ENCODE results near the gene GNL3.
"Not testable (repeated sequence)": the region's sequence is repeated elsewhere in the genome, so short reads cannot be mapped to it uniquely, and the experiment has no call there.

GNL3 gene

DNA sequence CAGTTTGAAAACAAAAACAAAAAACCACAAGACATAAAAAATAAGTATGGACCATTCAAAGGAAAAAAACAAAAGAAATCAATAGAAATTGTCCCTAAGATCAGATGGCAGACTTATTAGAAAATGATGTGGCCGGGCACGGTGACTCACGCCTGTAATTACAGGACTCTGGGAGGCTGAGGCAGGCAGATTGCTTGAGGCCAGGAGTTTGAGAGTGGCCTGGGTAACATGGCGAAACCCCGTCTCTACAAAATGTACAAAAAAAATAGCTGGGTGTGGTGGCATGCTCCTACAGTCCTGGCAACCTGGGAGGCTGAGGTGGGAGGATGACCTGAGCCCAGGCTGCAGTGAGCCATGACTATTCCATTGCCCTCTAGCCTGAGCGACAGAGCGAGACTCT, 36.7 kb downstream of the GNL3 start:
- WGBS = 94% methylated on average over 7 of the region's 7 CpGs
- Histone ChIP-seq H3K27ac (ENCODE audit: low read depth, low read length) (no peak overlapping the region), H3K4me3 (ENCODE audit: low read length) (no peak overlapping the region), H3K27me3 (ENCODE audit: insufficient read depth, low read length) (no peaks in the 10 kb centered on the region), H3K4me1 (ENCODE audit: insufficient read depth, low read length) (no peaks in the 10 kb centered on the region), H3K9me3 (ENCODE audit: insufficient read depth, low read depth, low read length) (no peaks in the 10 kb centered on the region), H3K9ac (ENCODE audit: low read depth, low read length) (no peak overlapping the region), H3K36me3 (ENCODE audit: insufficient read depth, low read length) (peaks cover 7% of the 10 kb centered on the region; the same call in 1 of the 2 replicates)

DNA sequence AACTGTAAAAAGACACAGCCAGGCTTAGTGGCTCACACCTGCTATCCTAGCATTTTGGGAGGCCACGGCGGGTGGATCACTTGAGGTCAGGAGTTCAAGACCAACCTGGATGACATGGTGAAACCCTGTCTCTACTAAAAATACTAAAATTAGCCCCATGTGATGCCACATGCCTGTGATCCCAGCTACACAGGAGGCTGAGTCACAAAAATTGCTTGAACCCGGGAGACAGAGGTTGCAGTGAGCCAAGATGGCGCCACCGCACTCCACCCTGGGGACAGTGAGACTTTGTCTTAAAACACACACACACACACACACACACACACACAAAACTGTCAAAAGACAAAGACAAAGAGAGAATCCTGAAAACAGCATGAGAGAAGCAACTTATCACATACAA, 38.1 kb downstream of the GNL3 start:
- no peaks in the 10 kb centered on the region for H3K4me1 ChIP-seq (ENCODE audit: insufficient read depth, low read length)
- H3K4me3 ChIP-seq (ENCODE audit: low read length) = no peak overlapping the region
- H3K27ac ChIP-seq (ENCODE audit: low read depth, low read length) = no peak overlapping the region
- no peaks in the 10 kb centered on the region for H3K9me3 ChIP-seq (ENCODE audit: insufficient read depth, low read depth, low read length)
- peaks cover 7% of the 10 kb centered on the region; the same call in 1 of the 2 replicates for H3K36me3 ChIP-seq (ENCODE audit: insufficient read depth, low read length)
- 93% methylated on average over 5 of the region's 5 CpGs for WGBS
- H3K27me3 ChIP-seq (ENCODE audit: insufficient read depth, low read length) = no peaks in the 10 kb centered on the region
- no peak overlapping the region for H3K9ac ChIP-seq (ENCODE audit: low read depth, low read length)

DNA sequence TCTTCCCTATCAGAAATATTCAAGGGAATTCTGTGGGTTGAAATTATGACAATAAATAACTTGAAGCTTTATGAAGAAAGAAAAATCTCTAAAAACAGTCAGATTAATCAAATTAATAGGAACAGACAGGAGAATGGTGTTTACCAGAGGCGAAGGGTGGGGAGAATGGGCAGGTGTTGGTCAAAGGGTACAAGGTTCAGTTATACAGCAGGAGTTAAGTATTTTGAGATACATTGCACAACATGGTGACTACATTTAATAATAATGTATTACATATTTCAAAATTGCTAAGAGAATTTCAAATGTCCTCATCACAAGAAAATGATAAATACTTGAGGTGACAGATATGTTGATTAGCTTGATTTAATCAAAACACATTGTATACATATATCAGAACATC, 38.7 kb downstream of the GNL3 start:
- no peaks in the 10 kb centered on the region for H3K4me1 ChIP-seq (ENCODE audit: insufficient read depth, low read length)

DNA sequence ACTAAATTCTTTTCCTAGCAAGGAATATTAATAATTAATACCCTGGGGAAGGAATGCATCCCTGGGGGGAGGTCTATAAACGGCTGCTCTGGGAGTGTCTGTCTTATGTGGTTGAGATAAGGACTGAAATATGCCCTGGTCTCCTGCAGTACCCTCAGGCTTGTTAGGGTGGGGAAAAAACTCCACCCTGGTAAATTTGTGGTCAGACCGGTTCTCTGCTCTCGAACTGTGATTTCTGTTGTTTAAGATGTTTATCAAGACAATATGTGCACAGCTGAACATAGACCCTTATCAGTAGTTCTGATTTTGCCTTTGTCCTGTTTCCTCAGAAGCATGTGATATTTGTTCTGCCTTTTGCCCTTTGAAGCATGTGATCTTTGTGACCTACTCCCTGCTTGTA, 42.9 kb downstream of the GNL3 start:
- WGBS = 94% methylated on average over 3 of the region's 3 CpGs
- not testable (repeated sequence) for H3K4me1 ChIP-seq (ENCODE audit: insufficient read depth, low read length)

More for the DNA sequence above, 38.7 kb downstream of the GNL3 start:
- H3K4me3 ChIP-seq (ENCODE audit: low read length) = no peak overlapping the region
- no peaks in the 10 kb centered on the region for H3K9me3 ChIP-seq (ENCODE audit: insufficient read depth, low read depth, low read length)
- 100% methylated on average over 1 of the region's 1 CpG for WGBS
- H3K27me3 ChIP-seq (ENCODE audit: insufficient read depth, low read length) = no peaks in the 10 kb centered on the region
- peaks cover 4% of the 10 kb centered on the region; the same call in 1 of the 2 replicates for H3K36me3 ChIP-seq (ENCODE audit: insufficient read depth, low read length)
- H3K9ac ChIP-seq (ENCODE audit: low read depth, low read length) = no peak overlapping the region
- H3K27ac ChIP-seq (ENCODE audit: low read depth, low read length) = no peak overlapping the region

DNA sequence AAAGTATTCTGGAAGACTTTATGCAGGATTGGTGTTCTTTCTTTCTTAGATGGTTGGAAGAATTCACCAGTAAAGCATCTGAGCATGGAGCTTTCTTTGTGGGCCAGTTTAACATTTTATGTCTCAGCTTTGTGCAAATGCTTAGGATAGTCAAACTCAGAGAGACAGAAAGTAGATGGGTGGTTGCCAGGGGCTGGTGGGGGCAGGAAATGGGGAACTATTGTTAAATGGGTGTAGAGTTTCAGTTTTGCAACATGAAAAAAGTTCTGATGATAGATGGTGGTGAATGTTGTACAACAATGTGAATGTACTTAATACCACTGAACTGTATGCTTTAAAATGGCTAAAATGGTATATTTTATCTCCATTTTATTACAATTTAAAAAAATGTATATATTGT, 44.8 kb downstream of the GNL3 start:
- Histone ChIP-seq H3K27ac (ENCODE audit: low read depth, low read length) (no peak overlapping the region), H3K4me3 (ENCODE audit: low read length) (no peak overlapping the region), H3K4me1 (ENCODE audit: insufficient read depth, low read length) (no peaks in the 10 kb centered on the region), H3K27me3 (ENCODE audit: insufficient read depth, low read length) (no peaks in the 10 kb centered on the region), H3K9ac (ENCODE audit: low read depth, low read length) (no peak overlapping the region), H3K36me3 (ENCODE audit: insufficient read depth, low read length) (peaks cover 55% of the 10 kb centered on the region), H3K9me3 (ENCODE audit: insufficient read depth, low read depth, low read length) (no peaks in the 10 kb centered on the region)

More for the DNA sequence above, 42.9 kb downstream of the GNL3 start:
- H3K9ac ChIP-seq (ENCODE audit: low read depth, low read length); H3K4me3 ChIP-seq (ENCODE audit: low read length); H3K27me3 ChIP-seq (ENCODE audit: insufficient read depth, low read length); H3K27ac ChIP-seq (ENCODE audit: low read depth, low read length); H3K9me3 ChIP-seq (ENCODE audit: insufficient read depth, low read depth, low read length): not testable (repeated sequence)
- peaks cover 40% of the 10 kb centered on the region for H3K36me3 ChIP-seq (ENCODE audit: insufficient read depth, low read length)

DNA sequence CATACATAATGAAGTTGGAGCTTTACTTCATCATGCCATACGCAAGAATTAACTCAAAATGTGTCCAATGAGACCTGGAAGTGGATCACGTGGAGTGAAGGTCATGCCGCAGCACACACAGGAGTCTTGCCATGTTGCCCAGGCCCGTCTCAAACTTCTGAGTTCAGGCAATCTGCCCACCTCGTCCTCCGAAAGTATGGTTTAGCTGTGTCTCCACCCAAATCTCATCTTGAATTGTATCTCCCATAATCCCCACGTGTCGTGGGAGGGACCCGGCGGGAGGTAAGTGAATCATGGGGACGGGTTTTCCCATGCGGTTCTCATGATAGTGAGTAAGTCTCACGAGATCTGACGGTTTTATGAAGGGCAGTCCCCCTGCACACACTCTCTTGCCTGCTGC, 45.8 kb downstream of the GNL3 start:
- 91% methylated on average over 14 of the region's 14 CpGs for WGBS
- H3K9ac ChIP-seq (ENCODE audit: low read depth, low read length) = no peak overlapping the region
- no peaks in the 10 kb centered on the region for H3K4me1 ChIP-seq (ENCODE audit: insufficient read depth, low read length)
- no peak overlapping the region for H3K27ac ChIP-seq (ENCODE audit: low read depth, low read length)
- no peaks in the 10 kb centered on the region for H3K9me3 ChIP-seq (ENCODE audit: insufficient read depth, low read depth, low read length)
- peaks cover 63% of the 10 kb centered on the region for H3K36me3 ChIP-seq (ENCODE audit: insufficient read depth, low read length)
- H3K27me3 ChIP-seq (ENCODE audit: insufficient read depth, low read length) = no peaks in the 10 kb centered on the region
- H3K4me3 ChIP-seq (ENCODE audit: low read length) = no peak overlapping the region

DNA sequence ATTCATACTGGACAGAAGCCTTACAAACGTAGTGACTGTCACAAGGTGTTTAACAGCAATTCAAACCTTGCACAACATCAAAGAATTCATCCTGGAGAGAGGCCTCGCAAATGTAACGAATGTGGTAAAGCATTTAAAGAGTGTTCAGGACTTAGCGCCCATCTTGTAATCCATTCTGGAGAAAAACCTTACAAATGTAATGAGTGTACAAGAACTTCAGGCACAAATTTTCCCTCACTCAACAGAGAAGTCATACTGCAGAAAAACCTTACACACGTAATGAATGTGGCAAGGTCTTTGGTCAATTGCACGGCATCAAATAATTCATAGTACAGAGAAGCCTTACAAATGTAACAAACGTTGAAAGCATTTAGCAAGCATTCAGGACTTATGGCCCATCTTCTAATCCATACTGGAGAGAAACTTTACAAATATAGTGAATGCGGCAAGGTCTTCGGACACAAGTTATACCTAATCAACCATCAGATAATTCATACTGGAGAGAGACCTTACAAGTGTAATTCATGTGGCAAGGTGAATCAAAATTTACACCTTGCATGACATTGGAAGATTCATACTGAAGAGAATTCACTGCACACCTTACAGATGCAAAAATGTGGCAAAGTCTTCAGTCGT, 47.5 kb downstream of the GNL3 start:
- no peak overlapping the region for H3K9ac ChIP-seq (ENCODE audit: low read depth, low read length)
- no peaks in the 10 kb centered on the region for H3K9me3 ChIP-seq (ENCODE audit: insufficient read depth, low read depth, low read length)
- no peak overlapping the region for H3K27ac ChIP-seq (ENCODE audit: low read depth, low read length)
- WGBS = 90% methylated on average over 10 of the region's 10 CpGs
- H3K4me1 ChIP-seq (ENCODE audit: insufficient read depth, low read length) = no peaks in the 10 kb centered on the region
- no peaks in the 10 kb centered on the region for H3K27me3 ChIP-seq (ENCODE audit: insufficient read depth, low read length)
- no peak overlapping the region for H3K4me3 ChIP-seq (ENCODE audit: low read length)
- H3K36me3 ChIP-seq (ENCODE audit: insufficient read depth, low read length) = peaks cover 78% of the 10 kb centered on the region

DNA sequence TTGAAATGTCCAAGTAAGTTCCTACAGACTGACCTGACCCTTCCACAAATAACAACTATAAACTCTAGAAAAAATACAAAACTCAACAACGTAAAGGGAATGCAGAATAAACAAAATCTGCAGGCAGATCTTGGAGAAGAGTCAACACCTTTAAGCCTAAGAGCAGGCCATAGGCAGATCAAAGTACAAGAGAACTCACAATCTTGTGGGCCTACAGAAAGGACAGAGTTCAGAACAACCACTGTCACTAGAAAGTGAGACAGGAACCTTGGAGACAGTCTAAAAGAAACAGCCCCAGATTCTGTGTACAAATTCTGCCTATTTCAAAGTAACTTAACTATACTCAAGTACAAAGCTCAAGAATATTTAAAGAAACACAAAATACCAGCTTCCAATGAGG, 53.9 kb downstream of the GNL3 start:
- H3K27me3 ChIP-seq (ENCODE audit: insufficient read depth, low read length) = no peaks in the 10 kb centered on the region
- no peaks in the 10 kb centered on the region for H3K9me3 ChIP-seq (ENCODE audit: insufficient read depth, low read depth, low read length)
- no peaks in the 10 kb centered on the region for H3K4me1 ChIP-seq (ENCODE audit: insufficient read depth, low read length)
- WGBS = 97% methylated on average over 1 of the region's 1 CpG
- no peak overlapping the region for H3K9ac ChIP-seq (ENCODE audit: low read depth, low read length)
- H3K36me3 ChIP-seq (ENCODE audit: insufficient read depth, low read length) = peaks cover 92% of the 10 kb centered on the region
- no peak overlapping the region for H3K27ac ChIP-seq (ENCODE audit: low read depth, low read length)
- no peak overlapping the region for H3K4me3 ChIP-seq (ENCODE audit: low read length)

DNA sequence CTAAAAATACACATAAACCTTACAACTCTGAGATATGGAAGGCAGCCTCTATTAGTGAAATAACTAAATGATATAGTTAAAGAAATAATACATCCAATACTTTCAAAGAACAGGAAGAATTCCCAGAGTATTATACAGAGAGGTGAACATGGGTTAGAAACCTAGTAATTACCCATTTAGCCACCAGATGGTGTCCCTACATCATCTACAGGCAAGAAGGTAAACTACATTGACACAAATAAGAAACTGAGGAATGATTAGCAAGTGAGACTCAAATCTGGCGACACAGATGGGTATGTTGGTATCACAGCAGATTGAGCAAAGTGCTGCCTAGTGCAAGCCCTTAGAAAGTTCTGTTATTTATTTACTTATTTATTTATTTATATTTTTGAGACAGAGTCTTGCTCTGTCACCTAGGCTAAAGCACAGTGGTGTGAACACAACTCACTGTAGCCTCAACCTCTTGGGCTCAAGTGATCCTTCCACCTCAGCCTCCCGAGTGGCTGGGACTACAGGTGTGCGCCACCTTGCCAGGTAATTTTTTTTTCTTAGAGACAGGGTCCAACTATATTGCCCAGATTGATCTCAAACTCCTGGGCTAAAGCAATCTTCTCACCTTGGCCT, 56.7 kb downstream of the GNL3 start:
- no peak overlapping the region for H3K27ac ChIP-seq (ENCODE audit: low read depth, low read length)
- peaks cover 93% of the 10 kb centered on the region for H3K36me3 ChIP-seq (ENCODE audit: insufficient read depth, low read length)
- no peaks in the 10 kb centered on the region for H3K27me3 ChIP-seq (ENCODE audit: insufficient read depth, low read length)
- H3K4me3 ChIP-seq (ENCODE audit: low read length) = no peak overlapping the region
- no peaks in the 10 kb centered on the region for H3K4me1 ChIP-seq (ENCODE audit: insufficient read depth, low read length)
- H3K9ac ChIP-seq (ENCODE audit: low read depth, low read length) = no peak overlapping the region
- 93% methylated on average over 3 of the region's 3 CpGs for WGBS
- H3K9me3 ChIP-seq (ENCODE audit: insufficient read depth, low read depth, low read length) = no peaks in the 10 kb centered on the region

DNA sequence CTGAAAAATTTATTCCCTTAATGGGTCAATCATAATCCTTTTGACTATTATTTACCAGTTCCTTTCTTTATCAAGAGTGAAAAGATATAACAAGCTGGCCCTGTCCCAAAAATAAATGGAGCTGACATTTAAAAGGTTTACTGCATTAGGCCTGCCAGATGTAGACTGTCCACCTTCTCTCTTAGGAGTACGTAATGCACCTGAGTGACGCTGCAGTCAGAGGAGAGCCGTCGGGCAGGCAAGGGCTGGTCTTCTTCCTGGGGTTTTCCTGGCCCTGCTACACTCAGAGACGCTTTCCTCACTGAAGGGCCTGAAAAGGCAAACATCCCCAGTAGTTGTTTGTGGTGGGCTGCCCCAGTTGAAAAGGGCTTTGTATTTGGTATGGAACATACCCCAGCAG, 57.3 kb downstream of the GNL3 start:
- H3K27ac ChIP-seq (ENCODE audit: low read depth, low read length) = no peak overlapping the region
- peaks cover 93% of the 10 kb centered on the region for H3K36me3 ChIP-seq (ENCODE audit: insufficient read depth, low read length)
- H3K27me3 ChIP-seq (ENCODE audit: insufficient read depth, low read length) = no peaks in the 10 kb centered on the region
- H3K9ac ChIP-seq (ENCODE audit: low read depth, low read length) = no peak overlapping the region
- H3K4me1 ChIP-seq (ENCODE audit: insufficient read depth, low read length) = no peaks in the 10 kb centered on the region
- no peak overlapping the region for H3K4me3 ChIP-seq (ENCODE audit: low read length)
- WGBS = 96% methylated on average over 5 of the region's 5 CpGs
- no peaks in the 10 kb centered on the region for H3K9me3 ChIP-seq (ENCODE audit: insufficient read depth, low read depth, low read length)

DNA sequence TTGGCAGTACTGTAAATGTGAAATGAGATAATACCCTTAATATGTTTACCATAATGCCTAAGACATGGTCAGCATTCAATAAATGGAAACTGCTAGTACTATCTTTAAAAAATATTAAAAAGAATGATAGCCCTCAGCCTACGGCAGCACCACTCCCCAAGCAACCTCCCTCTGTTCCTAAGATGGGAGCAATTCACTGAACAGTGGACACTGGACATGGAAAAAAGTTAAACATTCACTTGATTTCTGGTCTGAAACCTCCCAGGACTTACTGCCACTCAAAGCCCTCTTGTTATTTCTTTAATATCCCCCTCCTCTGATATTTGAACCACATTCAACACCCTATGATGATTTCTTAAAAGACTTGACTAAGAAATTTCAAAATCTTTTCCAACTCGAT, 57.9 kb downstream of the GNL3 start:
- WGBS = 92% methylated on average over 2 of the region's 2 CpGs
- Histone ChIP-seq H3K4me3 (ENCODE audit: low read length) (no peak overlapping the region), H3K4me1 (ENCODE audit: insufficient read depth, low read length) (no peaks in the 10 kb centered on the region), H3K27ac (ENCODE audit: low read depth, low read length) (no peak overlapping the region), H3K9ac (ENCODE audit: low read depth, low read length) (no peak overlapping the region), H3K36me3 (ENCODE audit: insufficient read depth, low read length) (peaks cover 93% of the 10 kb centered on the region), H3K9me3 (ENCODE audit: insufficient read depth, low read depth, low read length) (no peaks in the 10 kb centered on the region), H3K27me3 (ENCODE audit: insufficient read depth, low read length) (no peaks in the 10 kb centered on the region)
